Activated T-helper 1 cell treated with anti-CD3 and anti-CD28 coated beads, Interleukin-12 subunit alpha, Interleukin-12 subunit beta, Interleukin-2, Interleukin-4 antibody, amounts not matched to agents 30 ng/mL and 10 ng/mL and 1 ng/mL, durations not matched to agents 14 hours and 24 hours and 36 hours (primary cell): Measurements from ENCODE around the gene MDFIC. TPM values are rescaled to one million over a fixed set of nuclear protein-coding genes. Genes with fewer than 3 reads are reported as not detected.
"Not testable (repeated sequence)": the region's sequence is repeated elsewhere in the genome, so short reads cannot be mapped to it uniquely, and the experiment has no call there.

Experiments used
- DNase-seq: peaks from one replicate; pipeline ENCODE4 v3.0.0; 2021; ENCODE audit warnings: low spot score
- H3K27ac Mint-ChIP-seq: one replicate; pipeline ENCODE4 v1.8.0; 2021; ENCODE audit warnings: mild to moderate bottlenecking, mixed read lengths
- H3K27me3 Mint-ChIP-seq: one replicate; pipeline ENCODE4 v1.8.0; 2022; ENCODE audit warnings: mild to moderate bottlenecking, moderate library complexity, mixed read lengths; ENCODE audit not compliant: insufficient read depth
- H3K36me3 Mint-ChIP-seq: one replicate; pipeline ENCODE4 v1.8.0; 2021; ENCODE audit warnings: low read depth, mixed read lengths
- H3K4me1 Mint-ChIP-seq: one replicate; pipeline ENCODE4 v1.8.0; 2021; ENCODE audit warnings: low read depth, mixed read lengths
- H3K4me3 Mint-ChIP-seq: one replicate; pipeline ENCODE4 v1.8.0; 2021; ENCODE audit warnings: mild to moderate bottlenecking, moderate library complexity, mixed read lengths
- H3K9me3 Mint-ChIP-seq: one replicate; pipeline ENCODE4 v1.8.0; 2021; ENCODE audit warnings: mixed read lengths
- intact Hi-C: fragments of 100-400 bp; cut with micrococcal nuclease; formaldehyde crosslinking; loops from one replicate; pipeline ENCODE4 v1.15.1; 2024
- total RNA-seq: library from RNA; stranded (reverse); gene quantifications from 2 replicates; pipeline ENCODE4 v1.2.3, GENCODE V29; 2022

MDFIC gene, protein sequence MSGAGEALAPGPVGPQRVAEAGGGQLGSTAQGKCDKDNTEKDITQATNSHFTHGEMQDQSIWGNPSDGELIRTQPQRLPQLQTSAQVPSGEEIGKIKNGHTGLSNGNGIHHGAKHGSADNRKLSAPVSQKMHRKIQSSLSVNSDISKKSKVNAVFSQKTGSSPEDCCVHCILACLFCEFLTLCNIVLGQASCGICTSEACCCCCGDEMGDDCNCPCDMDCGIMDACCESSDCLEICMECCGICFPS
- total RNA-seq = 114 and 136 TPM in 2 replicates

DNA sequence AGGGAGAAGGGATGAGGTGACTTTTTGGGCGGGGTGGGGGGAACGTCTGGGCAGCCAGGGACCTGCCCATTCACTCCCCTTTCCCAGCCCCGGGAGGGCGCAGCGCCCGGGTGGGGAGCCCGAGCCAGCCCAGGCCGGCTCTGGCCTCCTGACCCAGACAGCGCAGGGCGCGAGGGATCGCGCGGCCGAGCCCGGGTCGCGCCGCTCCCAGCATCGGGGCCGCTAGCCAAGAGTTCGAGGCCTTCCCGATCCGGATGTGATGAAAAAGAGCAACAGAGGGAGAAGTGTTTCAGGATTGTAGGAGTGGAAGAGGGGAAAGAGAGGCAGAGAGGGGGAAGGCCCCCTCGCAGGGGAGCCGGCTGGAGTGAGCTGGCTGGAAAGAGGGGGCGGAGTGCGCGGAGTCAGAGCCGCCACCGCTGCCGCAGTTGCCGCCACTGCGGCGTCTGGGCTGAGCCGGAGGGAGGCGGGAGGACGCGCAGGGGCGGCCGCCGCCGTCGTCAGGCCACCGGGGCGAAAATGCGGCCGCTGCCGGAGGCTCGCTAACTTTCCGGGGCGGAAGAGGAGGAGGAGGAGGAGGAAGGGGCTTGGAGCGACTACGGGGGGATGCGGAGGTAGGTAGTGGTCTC is at the start of gene MDFIC:
Gene MDFIC, plus strand, starts transcription at position 69 of the 626 bp plus-strand sequence. CDS start 940 bp downstream, outside the sequence.
- H3K4me3 Mint-ChIP-seq = peak within 1 kb of the TSS; percentile 96

DNA sequence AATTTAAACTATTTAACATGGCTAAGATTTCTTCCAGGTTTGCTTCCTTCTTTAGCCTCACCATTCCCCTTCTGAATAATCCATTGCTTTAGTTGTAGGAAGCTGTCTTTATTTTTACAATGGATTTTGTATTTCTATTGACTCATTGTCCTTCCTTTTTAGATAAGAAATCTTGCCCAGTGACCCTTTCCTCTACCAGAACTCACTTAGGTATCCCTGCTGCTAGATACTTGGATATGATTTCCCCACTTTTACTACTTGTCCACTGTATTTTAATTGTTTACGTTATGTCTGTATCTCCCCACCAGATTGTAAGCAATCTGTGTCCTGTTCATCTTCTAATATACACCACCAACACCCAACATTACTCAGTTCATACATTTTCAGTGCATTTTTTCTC is 47.7 kb upstream of the MDFIC start:
- Mint-ChIP-seq H3K27ac (no peak overlapping the region), H3K9me3 (peaks cover 17% of the 10 kb centered on the region)

More for the DNA sequence above, at the start of gene MDFIC:
- DNase-seq = peak; percentile 56
- Mint-ChIP-seq H3K9me3 (no peaks in the 10 kb centered on the region), H3K4me1 (peaks cover 63% of the 10 kb centered on the region), H3K36me3 (peaks cover 18% of the 10 kb centered on the region), H3K27ac (peak within 1 kb of the TSS; percentile 97), H3K27me3 (no peaks in the 10 kb centered on the region)
- intact Hi-C loops = loop anchor here (1.0 to 10.0 kb wide), 3 partner anchors 33 to 1293 kb away; partner anchors contain the start of gene TES

DNA sequence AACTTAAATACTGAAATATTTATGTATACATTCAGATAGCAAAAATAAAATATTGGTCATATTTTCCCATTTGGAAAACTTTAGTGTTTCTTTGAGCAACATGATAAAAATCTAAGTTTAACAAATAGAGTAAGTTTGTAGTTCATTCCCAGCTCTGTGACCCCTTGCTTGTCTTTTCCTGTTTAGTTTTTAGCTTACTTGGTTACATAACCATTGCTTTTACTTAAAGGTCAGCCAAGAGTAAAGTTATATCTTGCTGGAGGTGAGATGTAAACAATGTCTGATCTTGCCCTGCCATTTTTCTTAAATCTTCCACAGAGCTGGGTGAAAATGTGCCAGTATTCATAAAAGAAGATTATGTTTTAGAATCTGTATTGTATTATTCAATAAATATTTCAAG is 46.7 kb upstream of the MDFIC start:
- Mint-ChIP-seq H3K27me3 (no peaks in the 10 kb centered on the region), H3K4me3 (no peak overlapping the region), H3K9me3 (peaks cover 26% of the 10 kb centered on the region), H3K27ac (no peak overlapping the region), H3K4me1 (no peaks in the 10 kb centered on the region), H3K36me3 (no peaks in the 10 kb centered on the region)
- no peak for DNase-seq
- intact Hi-C loops = no loop called here

More for the DNA sequence above, 47.7 kb upstream of the MDFIC start:
- intact Hi-C loops = no loop called here
- Mint-ChIP-seq H3K4me3 (no peak overlapping the region), H3K36me3 (no peaks in the 10 kb centered on the region), H3K27me3 (no peaks in the 10 kb centered on the region), H3K4me1 (no peaks in the 10 kb centered on the region)
- no peak for DNase-seq

DNA sequence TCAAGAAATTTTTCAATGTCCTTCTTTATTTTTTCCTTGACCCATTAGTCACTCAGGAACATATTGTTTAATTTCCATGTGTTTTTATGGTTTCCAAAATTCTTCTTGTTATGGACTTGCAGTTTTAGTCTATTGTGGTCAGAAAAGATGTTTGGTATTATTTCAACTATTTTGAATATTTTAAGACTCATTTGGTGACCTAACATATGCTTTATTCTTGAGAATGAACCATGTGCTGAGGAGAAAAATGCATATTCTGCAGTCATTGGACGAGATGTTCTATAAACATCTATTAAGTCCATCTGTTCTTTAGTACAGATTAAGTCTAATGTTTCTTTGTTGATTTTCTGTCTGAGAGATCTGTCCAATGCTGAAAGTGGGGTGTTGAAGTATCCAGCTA is 42.3 kb upstream of the MDFIC start:
- Mint-ChIP-seq H3K27ac (no peak overlapping the region), H3K9me3 (peaks cover 40% of the 10 kb centered on the region), H3K4me1 (no peaks in the 10 kb centered on the region), H3K4me3 (no peak overlapping the region), H3K36me3 (peaks cover 1% of the 10 kb centered on the region), H3K27me3 (no peaks in the 10 kb centered on the region)
- DNase-seq = no peak
- intact Hi-C loops = no loop called here

DNA sequence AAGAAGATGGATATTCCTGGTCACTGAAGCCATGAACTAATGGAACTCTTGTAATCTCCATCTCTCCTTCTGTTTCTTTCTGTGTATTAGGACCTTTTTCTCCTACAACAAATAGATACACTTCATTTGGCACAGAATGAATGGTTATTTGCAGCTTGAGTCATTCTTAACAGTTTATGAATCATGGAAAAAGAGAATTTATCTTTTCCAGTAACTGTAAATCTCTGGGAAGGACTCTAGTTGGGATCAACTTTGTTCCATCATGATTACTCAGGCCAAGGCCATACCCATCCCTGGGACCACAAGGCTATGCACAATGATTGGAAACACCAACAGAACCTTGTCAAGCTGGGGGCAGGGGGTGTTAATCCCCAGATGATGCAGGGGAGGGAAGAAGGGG is 36.1 kb upstream of the MDFIC start:
- Mint-ChIP-seq H3K9me3 (peaks cover 19% of the 10 kb centered on the region), H3K27ac (no peak overlapping the region), H3K4me3 (no peak overlapping the region), H3K4me1 (peaks cover 42% of the 10 kb centered on the region), H3K36me3 (peaks cover 10% of the 10 kb centered on the region), H3K27me3 (no peaks in the 10 kb centered on the region)
- intact Hi-C loops = no loop called here
- DNase-seq = no peak

DNA sequence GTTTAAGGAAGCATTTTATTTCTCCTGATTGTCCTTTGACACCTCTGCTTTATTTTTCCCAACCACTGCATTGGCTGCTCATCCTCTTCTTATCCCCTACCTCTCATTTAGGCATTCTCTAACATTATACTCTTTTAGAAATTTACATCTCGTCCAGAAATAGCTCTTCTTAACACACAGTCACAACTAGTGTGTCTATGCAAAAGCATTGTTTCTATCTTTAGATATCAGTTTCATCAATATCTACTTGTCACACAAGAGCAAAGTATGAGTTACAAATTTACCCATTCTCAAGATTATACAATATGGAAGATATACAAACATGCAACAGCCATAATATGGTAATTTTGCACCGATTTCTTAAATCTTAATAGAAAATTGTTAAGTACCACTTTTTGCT is 35.7 kb upstream of the MDFIC start:
- no peak overlapping the region for H3K4me3 Mint-ChIP-seq
- H3K27ac Mint-ChIP-seq = no peak overlapping the region
- DNase-seq = no peak
- peaks cover 10% of the 10 kb centered on the region for H3K36me3 Mint-ChIP-seq
- no peaks in the 10 kb centered on the region for H3K27me3 Mint-ChIP-seq
- H3K4me1 Mint-ChIP-seq = peaks cover 43% of the 10 kb centered on the region
- intact Hi-C loops = no loop called here
- peaks cover 15% of the 10 kb centered on the region for H3K9me3 Mint-ChIP-seq

DNA sequence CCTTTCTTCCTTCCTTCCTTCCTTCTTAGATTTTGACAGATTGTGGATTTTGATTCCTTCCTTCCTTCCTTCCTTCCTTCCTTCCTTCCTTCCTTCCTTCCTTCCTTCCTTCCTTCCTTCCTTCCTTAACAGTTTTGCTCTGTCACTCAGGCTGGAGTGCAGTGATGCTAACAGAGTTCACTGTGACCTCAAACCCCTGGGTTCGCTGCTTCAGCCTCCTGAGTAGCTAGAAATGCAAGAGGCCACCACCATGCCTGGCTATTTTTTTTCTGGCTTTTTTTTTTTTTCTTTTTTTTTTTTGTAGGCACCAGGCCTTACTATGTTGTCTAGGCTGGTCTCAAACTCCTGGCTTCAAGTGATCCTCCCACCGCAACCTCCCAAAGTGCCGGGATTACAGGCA is 32.8 kb upstream of the MDFIC start:
- H3K27me3 Mint-ChIP-seq, H3K4me3 Mint-ChIP-seq, DNase-seq: not testable (repeated sequence)
- peak overlapping the region; percentile 89 for H3K27ac Mint-ChIP-seq
- intact Hi-C loops = loop anchor here (1.0 kb wide), 4 partner anchors 27 to 56 kb away; partner anchors contain the start of gene MDFIC
- peaks cover 23% of the 10 kb centered on the region for H3K36me3 Mint-ChIP-seq
- peaks cover 31% of the 10 kb centered on the region for H3K9me3 Mint-ChIP-seq
- H3K4me1 Mint-ChIP-seq = peaks cover 55% of the 10 kb centered on the region

DNA sequence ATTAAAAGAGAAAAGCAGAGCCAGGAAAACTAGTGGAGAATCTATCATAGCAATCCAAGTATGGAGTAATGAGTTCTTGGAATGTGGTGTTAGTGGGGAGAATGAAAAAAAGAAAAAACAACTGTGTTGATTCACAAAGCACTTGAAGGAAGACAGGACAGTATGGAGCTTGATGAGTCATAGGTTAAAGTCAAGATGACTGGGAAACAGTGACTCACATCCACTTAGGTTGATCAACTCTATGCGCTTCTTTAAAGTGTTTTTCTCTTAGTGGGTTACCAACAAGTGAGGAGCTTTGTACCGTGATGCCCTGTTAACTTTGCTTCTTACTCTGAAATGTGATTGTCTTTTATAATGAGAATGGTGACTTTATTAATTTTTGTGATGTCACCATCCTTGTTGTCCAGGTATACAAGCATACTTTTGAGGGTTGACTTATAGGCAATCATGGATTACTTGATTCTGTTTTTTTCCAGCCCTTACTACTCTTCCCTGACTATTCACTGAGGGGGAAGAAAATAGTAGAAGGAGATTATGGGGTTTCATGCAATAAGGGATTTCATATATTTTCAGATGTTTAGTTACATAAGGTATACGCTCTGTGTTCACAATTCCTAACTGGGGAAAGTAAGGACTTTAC is 32.1 kb upstream of the MDFIC start:
- peaks cover 23% of the 10 kb centered on the region for H3K36me3 Mint-ChIP-seq
- intact Hi-C loops = loop anchor here (1.0 kb wide), 4 partner anchors 27 to 56 kb away; partner anchors contain the start of gene MDFIC
- peak overlapping the region; percentile 89 for H3K27ac Mint-ChIP-seq
- peak overlapping the region; percentile 15 for H3K4me3 Mint-ChIP-seq
- H3K4me1 Mint-ChIP-seq = peaks cover 55% of the 10 kb centered on the region
- H3K9me3 Mint-ChIP-seq = peaks cover 31% of the 10 kb centered on the region
- DNase-seq = peak; percentile 6
- no peaks in the 10 kb centered on the region for H3K27me3 Mint-ChIP-seq

DNA sequence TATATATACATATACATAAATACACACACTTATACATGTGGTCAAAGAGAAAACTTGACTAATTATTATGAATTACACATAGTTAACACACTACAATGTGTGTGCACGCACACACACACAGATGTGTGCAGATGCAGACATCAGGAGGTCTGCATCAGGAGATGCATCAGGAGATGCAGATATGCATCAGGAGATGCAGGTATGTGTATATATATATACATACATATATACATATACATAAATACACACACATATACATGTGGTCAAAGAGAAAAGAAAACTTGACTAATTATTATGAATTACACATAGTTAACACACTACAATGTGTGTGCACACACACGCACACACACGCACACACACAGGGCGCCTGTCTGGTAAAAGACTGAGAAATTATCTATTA is 31.3 kb upstream of the MDFIC start:
- DNase-seq = no peak
- Mint-ChIP-seq H3K4me3 (no peak overlapping the region), H3K4me1 (peaks cover 53% of the 10 kb centered on the region), H3K9me3 (peaks cover 31% of the 10 kb centered on the region), H3K27ac (no peak overlapping the region), H3K36me3 (peaks cover 25% of the 10 kb centered on the region), H3K27me3 (no peaks in the 10 kb centered on the region)
- intact Hi-C loops = no loop called here

DNA sequence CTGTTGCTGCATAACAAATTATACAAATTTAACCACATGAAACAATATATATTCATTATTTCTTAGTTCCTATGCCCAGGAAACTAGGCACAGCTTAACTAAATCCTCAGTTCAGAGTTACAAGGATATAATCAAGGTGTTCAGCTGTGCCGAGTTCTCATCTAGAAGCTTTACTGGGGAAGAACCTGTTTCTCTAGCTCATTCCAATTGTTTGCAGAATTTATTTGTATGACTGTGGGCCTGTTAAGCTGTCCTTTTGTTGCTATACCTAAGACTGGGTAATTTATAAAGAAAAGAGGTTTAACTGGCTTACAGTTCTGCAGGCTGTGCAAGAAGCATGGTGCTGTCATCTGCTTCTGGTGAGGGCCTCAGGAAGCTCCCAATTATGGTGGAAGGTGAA is 21.8 kb upstream of the MDFIC start:
- Mint-ChIP-seq H3K27ac (no peak overlapping the region), H3K9me3 (peaks cover 12% of the 10 kb centered on the region), H3K4me1 (no peaks in the 10 kb centered on the region), H3K27me3 (no peaks in the 10 kb centered on the region), H3K36me3 (peaks cover 4% of the 10 kb centered on the region), H3K4me3 (no peak overlapping the region)
- intact Hi-C loops = no loop called here
- DNase-seq = no peak

DNA sequence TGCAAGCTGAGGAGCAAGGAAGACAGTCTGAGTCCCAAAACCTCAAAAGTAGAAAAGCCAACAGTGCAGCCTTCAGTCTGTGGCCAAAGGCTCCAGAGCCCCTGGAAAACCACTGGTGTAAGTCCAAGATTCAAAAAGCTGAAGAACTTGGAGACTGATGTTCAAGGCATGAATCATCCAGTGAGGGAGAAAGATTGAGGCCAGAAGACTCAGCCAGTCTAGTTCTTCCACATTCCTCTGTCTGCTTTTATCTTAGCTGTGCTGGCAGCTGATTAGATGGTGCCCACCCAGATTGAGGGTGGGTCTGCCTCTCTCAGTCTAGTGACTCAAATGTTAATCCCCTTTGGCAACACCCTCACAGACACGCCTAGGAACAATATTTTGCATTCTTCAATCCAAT is 20.1 kb upstream of the MDFIC start:
- no peaks in the 10 kb centered on the region for H3K4me1 Mint-ChIP-seq
- intact Hi-C loops = no loop called here
- no peaks in the 10 kb centered on the region for H3K36me3 Mint-ChIP-seq
- H3K9me3 Mint-ChIP-seq = peaks cover 7% of the 10 kb centered on the region
- no peak for DNase-seq
- H3K4me3 Mint-ChIP-seq = no peak overlapping the region
- H3K27me3 Mint-ChIP-seq = no peaks in the 10 kb centered on the region
- no peak overlapping the region for H3K27ac Mint-ChIP-seq

DNA sequence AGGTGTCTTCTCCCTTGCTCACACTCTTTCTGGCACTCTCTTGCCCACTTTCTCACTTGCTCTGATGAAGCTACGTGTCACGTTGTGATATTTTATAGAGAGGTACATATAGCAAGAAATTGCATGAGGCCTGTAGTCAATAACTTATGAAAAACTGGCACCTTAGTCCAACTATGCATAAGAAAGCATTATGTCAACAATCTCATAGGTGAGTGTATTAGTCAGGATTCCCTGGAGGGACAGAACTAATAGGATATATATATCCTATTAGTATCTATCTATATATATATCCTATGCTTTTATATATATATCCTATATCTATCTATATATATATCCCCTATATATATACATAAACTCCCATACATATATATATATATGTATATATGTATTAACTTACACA is 18.8 kb upstream of the MDFIC start:
- H3K4me3 Mint-ChIP-seq = no peak overlapping the region
- H3K27me3 Mint-ChIP-seq = no peaks in the 10 kb centered on the region
- H3K4me1 Mint-ChIP-seq = no peaks in the 10 kb centered on the region
- H3K36me3 Mint-ChIP-seq = no peaks in the 10 kb centered on the region
- no peak overlapping the region for H3K27ac Mint-ChIP-seq
- intact Hi-C loops = no loop called here
- H3K9me3 Mint-ChIP-seq = peaks cover 7% of the 10 kb centered on the region
- DNase-seq = no peak

DNA sequence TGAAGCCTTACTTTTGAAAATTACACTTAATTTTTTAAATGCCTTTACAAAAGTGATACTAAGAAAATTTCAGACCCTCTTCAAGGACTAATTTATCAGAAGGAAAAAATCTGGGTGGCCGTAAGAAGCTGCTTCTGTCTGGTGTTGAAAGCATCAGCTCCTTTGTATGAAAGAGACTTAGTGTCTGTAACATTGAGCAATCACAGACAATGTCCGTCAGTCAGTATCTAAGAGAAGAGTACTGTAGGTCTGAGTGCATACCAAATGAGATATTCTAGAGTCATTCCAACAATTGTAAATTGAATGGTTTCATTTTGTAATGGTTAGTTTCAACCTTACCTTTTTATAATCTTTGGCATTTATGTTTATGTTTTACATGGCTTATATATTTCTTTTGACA is 11.1 kb upstream of the MDFIC start:
- H3K4me1 Mint-ChIP-seq = peaks cover 10% of the 10 kb centered on the region
- no peak for DNase-seq
- no peak overlapping the region for H3K4me3 Mint-ChIP-seq
- intact Hi-C loops = no loop called here
- H3K27me3 Mint-ChIP-seq = no peaks in the 10 kb centered on the region
- H3K9me3 Mint-ChIP-seq = peaks cover 3% of the 10 kb centered on the region
- H3K27ac Mint-ChIP-seq = no peak overlapping the region
- peaks cover 5% of the 10 kb centered on the region for H3K36me3 Mint-ChIP-seq
